NCI-H748 (cell line): Measurements from ENCODE around the gene TNPO3.
"Not testable (repeated sequence)": the region's sequence is repeated elsewhere in the genome, so short reads cannot be mapped to it uniquely, and the experiment has no call there.

Source experiments
- DNase-seq: peaks from one replicate; lab custom pipeline; 2025; ENCODE audit not compliant: unreplicated experiment; lab: John Stamatoyannopoulos, UW

Gene TNPO3

DNA sequence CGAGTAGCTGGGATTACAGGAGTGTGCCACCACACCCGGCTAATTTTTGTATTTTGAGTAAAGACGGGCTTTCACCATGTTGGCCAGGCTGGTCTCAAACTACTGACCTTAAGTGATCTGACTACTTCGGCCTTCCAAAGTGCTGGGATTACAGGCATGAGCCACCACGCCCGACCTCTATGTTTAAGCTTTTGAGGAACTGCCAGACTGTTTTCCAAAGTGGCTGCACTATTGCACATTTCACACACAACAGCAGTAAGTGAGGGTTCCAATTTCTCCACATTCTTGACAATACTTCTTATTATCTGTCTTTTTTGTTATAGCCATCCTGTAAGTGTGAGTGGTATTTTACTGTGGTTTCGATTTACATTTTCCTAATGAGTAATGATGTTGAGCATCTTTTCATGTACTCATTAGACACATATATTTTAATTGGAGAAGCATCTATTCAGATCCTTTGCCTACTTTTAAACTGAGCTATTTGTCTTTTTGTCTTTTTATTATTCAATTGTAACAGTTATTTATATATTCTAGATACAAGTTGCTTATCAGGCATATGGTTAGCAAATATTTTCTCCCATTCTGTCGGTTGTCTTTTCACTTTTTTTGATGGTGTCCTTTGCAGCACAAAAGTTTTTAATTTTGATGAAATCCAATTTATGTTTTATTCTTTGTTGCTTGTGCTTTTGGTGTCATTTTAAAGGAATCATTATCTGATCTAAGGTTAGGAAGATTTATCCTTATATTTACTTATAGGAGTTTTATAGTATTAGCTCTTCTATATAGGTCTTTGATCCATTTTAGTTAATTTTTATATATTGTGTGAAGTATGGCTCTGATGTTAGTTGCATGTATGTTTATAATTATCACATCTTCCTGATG is 130.0 kb downstream of the TNPO3 start:
- DNase-seq, result no peak

GRCh38 chr7:128923411-128923800 is 131.5 kb downstream of the TNPO3 start:
- no peak for DNase-seq

GRCh38 chr7:128922496-128923410 is 132.2 kb downstream of the TNPO3 start:
- no peak for DNase-seq

GRCh38 chr7:128921866-128922440 is 133.0 kb downstream of the TNPO3 start:
- no peak for DNase-seq

- DNase-seq, result no peak
Observed at GRCh38 chr7:128920913-128921582, 133.9 kb downstream of the TNPO3 start.

DNA sequence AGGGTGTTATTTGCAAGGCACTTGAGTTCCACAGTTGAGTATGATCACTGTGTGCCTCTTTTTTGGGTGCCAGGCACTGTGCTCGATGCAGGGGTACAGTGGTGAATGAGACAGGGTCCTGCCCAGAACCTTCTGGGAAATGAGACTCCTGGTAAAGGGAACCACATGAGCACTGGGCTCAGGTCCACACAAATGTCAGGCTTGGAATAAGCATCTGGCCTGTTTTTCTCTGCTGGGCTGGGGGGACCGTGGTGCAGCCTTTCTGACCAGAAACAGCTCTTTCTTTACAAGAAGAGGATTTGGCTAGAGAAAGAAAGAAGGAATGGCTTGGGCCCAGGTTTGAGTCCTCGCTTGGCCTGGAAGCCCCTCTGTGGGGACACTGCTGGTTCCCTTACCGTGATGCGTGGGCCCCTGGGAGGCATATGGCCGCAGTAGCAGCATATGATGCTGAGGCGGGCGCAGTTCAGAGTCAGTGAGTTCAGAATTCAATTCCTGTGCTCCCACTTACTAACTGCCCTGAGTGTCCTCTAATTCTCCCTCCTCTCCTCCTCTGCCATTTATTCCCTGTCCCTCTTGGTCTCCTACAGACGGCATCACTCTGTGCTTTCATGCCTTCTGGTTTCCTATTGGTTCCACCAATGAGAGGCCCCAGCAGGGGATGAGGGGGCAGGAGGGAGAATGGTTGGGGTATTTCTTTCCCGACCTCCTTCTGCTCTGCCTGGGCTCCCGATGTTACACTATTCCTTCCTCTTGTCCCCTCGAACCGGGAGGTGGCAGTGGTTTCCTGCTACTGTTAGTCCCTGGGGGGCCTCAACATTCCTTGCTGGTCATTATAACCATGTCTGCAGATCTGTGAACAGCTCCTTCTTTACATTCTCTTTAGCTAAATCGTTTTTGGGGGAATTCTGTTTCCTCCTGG is 134.8 kb downstream of the TNPO3 start:
- no peak for DNase-seq

DNA sequence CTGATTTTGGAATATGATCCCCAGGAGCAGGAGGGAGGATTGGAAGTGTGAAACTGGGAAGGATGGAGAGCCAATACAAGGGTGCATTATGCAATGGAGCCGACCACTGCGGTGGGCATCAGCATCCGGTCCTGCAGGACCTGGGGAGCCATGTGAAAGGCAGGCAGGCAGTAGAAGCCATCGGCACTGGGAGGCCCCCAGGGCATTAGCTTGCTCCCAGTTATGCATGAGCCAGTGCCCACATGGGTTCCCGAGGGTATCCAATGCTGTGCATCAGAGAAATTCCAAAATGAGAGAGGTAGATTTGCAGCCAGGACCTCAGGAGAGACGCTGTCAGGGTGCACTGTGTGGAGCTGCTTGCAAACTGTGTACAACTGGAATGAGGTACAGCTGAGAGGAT is 135.7 kb downstream of the TNPO3 start:
- no peak for DNase-seq

DNA sequence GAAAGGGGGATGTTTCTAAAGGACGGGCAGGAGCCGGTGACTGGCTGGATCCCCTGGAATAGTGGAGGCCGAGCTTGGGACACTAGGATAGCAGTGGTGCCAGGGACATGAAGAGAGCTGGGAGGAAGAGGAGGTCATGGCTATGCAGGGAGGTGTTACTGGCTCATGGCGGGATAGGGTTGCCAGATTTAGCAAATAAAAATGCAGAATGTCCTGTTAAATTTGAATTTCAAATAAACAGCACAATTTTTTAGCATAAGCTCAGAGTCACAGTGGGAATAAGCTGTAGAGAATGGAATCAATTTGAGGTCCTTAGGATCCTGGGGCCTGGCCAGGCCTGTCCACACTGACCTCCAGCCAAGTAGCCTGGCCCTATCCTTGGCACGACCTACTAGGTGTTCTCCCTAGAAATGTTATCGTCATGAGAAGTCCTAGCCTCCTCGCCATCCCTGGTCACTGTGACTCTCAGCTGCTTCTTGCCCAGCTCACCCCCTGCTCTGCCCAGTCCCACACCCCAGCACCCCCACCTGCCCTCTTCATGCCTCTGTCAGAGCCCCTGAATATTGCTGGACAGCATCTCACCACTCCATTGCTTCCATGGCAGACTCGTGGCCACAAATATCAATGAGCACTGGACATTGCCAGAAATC is 136.8 kb downstream of the TNPO3 start:
- no peak for DNase-seq

DNA sequence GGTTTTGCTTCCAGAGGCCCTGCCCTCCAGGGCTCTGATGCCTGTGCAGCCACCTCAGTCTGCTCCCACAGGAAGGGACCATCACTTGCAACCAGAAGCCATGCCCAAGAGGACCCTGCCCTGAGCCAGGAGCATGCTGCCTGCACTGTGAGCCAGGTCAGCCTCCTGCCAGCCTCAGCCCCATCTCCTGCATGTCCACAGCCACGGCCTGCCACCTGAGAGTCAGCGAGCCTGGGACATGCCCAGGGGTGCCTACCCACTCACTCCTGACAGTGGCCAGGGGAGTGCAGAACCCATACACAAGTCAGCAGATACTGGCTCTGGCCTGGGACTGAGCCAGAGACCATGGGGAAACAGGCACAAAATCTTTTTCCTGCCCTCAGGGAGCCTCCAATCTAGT is 137.8 kb downstream of the TNPO3 start:
- DNase-seq, result no peak

GRCh38 chr7:128916643-128916915 is 138.3 kb downstream of the TNPO3 start:
- DNase-seq, result no peak

GRCh38 chr7:128915841-128916642 is 138.9 kb downstream of the TNPO3 start:
- no peak for DNase-seq

DNA sequence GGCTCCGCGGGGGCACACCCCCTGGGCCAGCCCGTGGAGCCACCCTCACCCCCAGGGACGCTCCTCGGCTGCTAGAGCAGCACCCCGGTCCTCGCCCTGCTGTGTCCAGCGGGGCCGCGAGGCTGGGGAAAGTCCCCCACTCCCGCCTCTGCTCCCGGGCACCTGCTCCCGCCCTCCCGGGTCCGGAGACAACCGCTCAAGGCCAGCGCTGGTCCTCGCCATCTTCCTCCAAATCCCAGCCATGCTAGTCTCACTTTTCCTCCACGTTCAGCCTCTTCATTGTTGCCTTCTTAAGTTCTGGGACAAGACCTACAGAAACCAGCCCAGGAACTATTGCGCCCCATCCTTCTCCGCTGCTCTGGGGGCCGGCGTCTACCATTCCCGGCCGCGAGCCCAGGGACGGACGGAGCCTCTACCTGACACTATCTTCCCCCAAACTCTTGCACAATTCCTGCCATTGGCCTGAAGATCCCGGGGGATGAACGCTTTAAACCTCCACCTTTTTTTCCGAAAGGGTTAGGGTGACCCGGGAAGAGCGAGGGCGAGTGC is 139.6 kb downstream of the TNPO3 start:
- no peak for DNase-seq

DNA sequence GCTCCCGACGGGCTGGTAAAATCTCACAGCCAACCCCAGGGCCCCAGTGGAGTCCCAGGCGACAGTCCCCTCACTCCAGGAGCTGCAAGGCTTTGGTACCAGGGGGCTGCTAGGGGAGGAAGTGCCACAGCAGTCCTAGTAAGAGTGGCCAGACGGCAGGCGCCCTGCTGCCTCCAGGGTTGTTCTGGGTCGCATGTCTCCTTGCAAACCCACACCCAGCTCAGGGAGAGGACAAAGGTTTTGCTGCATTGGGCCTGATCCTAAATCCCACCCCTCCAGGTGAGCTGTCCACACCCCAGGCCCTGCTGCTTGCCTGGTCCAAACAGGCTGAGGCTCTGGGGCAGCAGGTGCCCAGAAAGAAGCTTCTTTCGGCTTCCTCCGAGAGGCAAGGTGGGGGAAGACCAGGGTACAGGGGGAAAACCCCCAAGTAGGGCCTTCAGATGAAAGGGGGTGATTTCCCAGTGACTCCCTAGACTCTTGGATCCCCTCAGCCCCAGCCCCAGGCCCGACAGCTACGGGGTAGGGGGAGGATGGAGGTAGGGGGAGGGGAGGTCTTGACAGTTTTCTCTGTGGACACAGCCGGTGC is 140.3 kb downstream of the TNPO3 start:
- DNase-seq, result no peak

GRCh38 chr7:128913870-128914565 is 140.9 kb downstream of the TNPO3 start:
- DNase-seq, result no peak

GRCh38 chr7:128912709-128913495 is 142.0 kb downstream of the TNPO3 start:
- DNase-seq, result not testable (repeated sequence)

DNA sequence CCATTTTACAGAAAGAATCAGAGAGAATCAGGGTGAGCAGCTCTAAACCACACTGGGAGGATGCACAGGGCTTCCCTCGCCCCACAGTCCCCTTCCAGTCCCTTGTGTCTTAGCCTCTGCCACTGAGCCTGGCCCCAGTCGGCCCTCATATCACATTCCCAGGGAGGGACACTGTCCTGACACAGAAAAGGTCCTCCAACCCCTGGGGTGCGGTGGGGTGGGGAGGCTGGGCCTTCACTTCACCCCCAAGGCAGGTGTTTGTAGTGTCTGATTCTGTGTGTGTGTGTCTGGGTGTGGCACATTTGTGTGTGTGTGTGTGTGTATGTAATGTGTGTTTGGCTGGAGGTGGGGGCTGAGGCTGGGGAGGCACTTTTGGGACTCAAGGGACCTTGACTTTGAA is 142.6 kb downstream of the TNPO3 start:
- DNase-seq, result no peak
